ENCODE measurements around the gene PSMD3. TPM values are rescaled to one million over a fixed set of nuclear protein-coding genes. Genes with fewer than 3 reads are reported as not detected.

PSMD3 gene
- polyA plus RNA-seq, 1 donor (not counting 4 experiments of a cell fraction or from before 2014, with no cell fraction given) = 108 TPM

GRCh38 chr17:40026816-40027613, 46.4 kb downstream of the PSMD3 start:
- Histone ChIP-seq H3K27ac (ENCODE audit: control insufficient read depth, insufficient read depth, low read length) (peak overlapping the region; percentile 74), H4K20me1 (ENCODE audit: control insufficient read depth, extremely low read depth, insufficient read depth, low read length) (no peaks in the 10 kb centered on the region), H2AFZ (ENCODE audit: control insufficient read depth, low read length) (peak overlapping the region; percentile 39), H3K9me3 (ENCODE audit: control insufficient read depth, low read depth, low read length) (no peaks in the 10 kb centered on the region), H3K4me3 (ENCODE audit: control insufficient read depth in 2 of 3, extremely low read depth in 1 of 3, insufficient read depth in 2 of 3, low read depth in 1 of 3, low read length in 3 of 3) (peak overlapping the region in 1 of 3 experiments; percentile 11), H3K9me1 (ENCODE audit: control insufficient read depth, extremely low read depth, insufficient read depth, low read length) (peaks cover 2% of the 10 kb centered on the region), H3K4me1 (ENCODE audit: control insufficient read depth, extremely low read depth, insufficient read depth, low read length) (peaks cover 63% of the 10 kb centered on the region), H3K9ac (ENCODE audit: control insufficient read depth, extremely low read depth, insufficient read depth, low read length) (peak overlapping the region; percentile 38), H3K36me3 (ENCODE audit: control insufficient read depth in 2 of 2, extremely low read depth in 1 of 2, insufficient read depth in 2 of 2, low read length in 2 of 2) (peaks cover 18 to 57% of the 10 kb centered on the region in 2 experiments), H3K27me3 (ENCODE audit: control insufficient read depth, extremely low read depth, insufficient read depth, low read length) (no peaks in the 10 kb centered on the region), H3K4me2 (ENCODE audit: control insufficient read depth, extremely low read depth, insufficient read depth, low read depth, low read length) (peak overlapping the region; percentile 58), H3K79me2 (ENCODE audit: control insufficient read depth, insufficient read depth, low read length) (no peaks in the 10 kb centered on the region)
- dilution Hi-C loops (cut with MboI; ENCODE audit: extremely low pct_ligation_motif_present, low sequenced_read_pairs) = no loop called here
- FAIRE-seq (peak; percentile 70), DNase-seq (ENCODE audit: low read depth, low spot score) (peak; percentile 65)
- TF ChIP-seq EZH2 (IDR thresholded peaks at IDR 0.05; ENCODE audit: low read length) = no peak
- peak; percentile 88 to 97 (median 96) for TF ChIP-seq CTCF (optimal IDR thresholded peaks at IDR 0.05 in 1 of 3, IDR thresholded peaks at IDR 0.05 in 1 of 3, conservative IDR thresholded peaks at IDR 0.05 in 1 of 3; ENCODE audit: extremely low read depth in 1 of 3, insufficient read depth in 2 of 3, low read length in 3 of 3)

- peaks cover 63% of the 10 kb centered on the region for H3K4me1 ChIP-seq (ENCODE audit: control insufficient read depth, extremely low read depth, insufficient read depth, low read length)
- dilution Hi-C loops (cut with MboI; ENCODE audit: extremely low pct_ligation_motif_present, low sequenced_read_pairs) = no loop called here
- H3K27ac ChIP-seq (ENCODE audit: control insufficient read depth, insufficient read depth, low read length) = no peak overlapping the region
- no peaks in the 10 kb centered on the region for H3K27me3 ChIP-seq (ENCODE audit: control insufficient read depth, extremely low read depth, insufficient read depth, low read length)
- no peak for TF ChIP-seq CTCF (optimal IDR thresholded peaks at IDR 0.05 in 1 of 3, IDR thresholded peaks at IDR 0.05 in 1 of 3, conservative IDR thresholded peaks at IDR 0.05 in 1 of 3; ENCODE audit: extremely low read depth in 1 of 3, insufficient read depth in 2 of 3, low read length in 3 of 3)
- TF ChIP-seq EZH2 (IDR thresholded peaks at IDR 0.05; ENCODE audit: low read length) = no peak
- no peak overlapping the region for H3K4me3 ChIP-seq (ENCODE audit: control insufficient read depth in 2 of 3, extremely low read depth in 1 of 3, insufficient read depth in 2 of 3, low read depth in 1 of 3, low read length in 3 of 3)
- no peak for DNase-seq (ENCODE audit: low read depth, low spot score)
- H3K79me2 ChIP-seq (ENCODE audit: control insufficient read depth, insufficient read depth, low read length) = no peaks in the 10 kb centered on the region
- H3K9me3 ChIP-seq (ENCODE audit: control insufficient read depth, low read depth, low read length) = no peaks in the 10 kb centered on the region
- H3K36me3 ChIP-seq (ENCODE audit: control insufficient read depth in 2 of 2, extremely low read depth in 1 of 2, insufficient read depth in 2 of 2, low read length in 2 of 2) = peaks cover 18 to 56% of the 10 kb centered on the region in 2 experiments
- no peak for FAIRE-seq
- no peak overlapping the region for H3K4me2 ChIP-seq (ENCODE audit: control insufficient read depth, extremely low read depth, insufficient read depth, low read depth, low read length)
- no peaks in the 10 kb centered on the region for H4K20me1 ChIP-seq (ENCODE audit: control insufficient read depth, extremely low read depth, insufficient read depth, low read length)
- H3K9ac ChIP-seq (ENCODE audit: control insufficient read depth, extremely low read depth, insufficient read depth, low read length) = no peak overlapping the region
- H3K9me1 ChIP-seq (ENCODE audit: control insufficient read depth, extremely low read depth, insufficient read depth, low read length) = peaks cover 2% of the 10 kb centered on the region
- H2AFZ ChIP-seq (ENCODE audit: control insufficient read depth, low read length) = no peak overlapping the region
Observed at GRCh38 chr17:40027614-40028012, 47.0 kb downstream of the PSMD3 start.
